ENCODE data around the gene DPCD. TPM values are rescaled to one million over a fixed set of nuclear protein-coding genes. Genes with fewer than 3 reads are reported as not detected.

DPCD gene
- total RNA-seq, 1 experiment from 2014 or later: 39.5 TPM

DNA sequence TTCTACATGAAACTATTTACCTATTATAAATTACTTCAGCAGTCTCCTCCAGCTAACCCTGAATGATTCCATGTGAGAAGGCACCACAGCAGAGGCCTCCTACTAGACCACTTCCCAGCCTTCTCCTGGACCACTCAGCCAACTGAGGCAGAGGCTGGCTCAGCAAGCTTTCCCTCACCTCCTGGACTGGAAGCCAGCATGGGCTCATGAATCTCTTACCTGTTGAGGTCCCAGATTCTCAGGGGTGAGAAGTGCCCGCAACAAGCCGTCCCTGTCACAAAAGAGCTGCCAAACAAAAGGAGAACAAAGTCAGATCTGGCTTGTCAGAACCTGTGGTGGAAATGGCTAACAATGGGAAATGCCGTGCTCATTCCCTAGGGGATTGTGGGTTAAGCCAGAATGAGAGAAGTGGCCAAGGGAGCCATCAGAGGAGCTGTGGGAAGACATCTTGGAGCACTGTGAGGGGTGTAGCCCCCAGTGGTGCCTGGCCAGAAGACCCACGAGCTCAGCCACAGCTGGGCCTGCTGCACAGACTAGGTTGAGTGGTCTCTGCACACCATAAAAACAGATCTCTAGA, 36.5 kb downstream of the DPCD start:
- no peak for TF ChIP-seq TCF7L2 (IDR thresholded peaks at IDR 0.05; ENCODE audit: borderline replicate concordance, extremely low read depth, insufficient read depth, insufficient read length)
- TF ChIP-seq RAD21 (IDR thresholded peaks at IDR 0.05; ENCODE audit: low read depth): no peak
- TF ChIP-seq EZH2 (IDR thresholded peaks at IDR 0.05): no peak
- TF ChIP-seq MAX (IDR thresholded peaks at IDR 0.05): no peak
- TF ChIP-seq, protein P1, sequence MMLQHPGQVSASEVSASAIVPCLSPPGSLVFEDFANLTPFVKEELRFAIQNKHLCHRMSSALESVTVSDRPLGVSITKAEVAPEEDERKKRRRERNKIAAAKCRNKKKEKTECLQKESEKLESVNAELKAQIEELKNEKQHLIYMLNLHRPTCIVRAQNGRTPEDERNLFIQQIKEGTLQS (IDR thresholded peaks at IDR 0.05): no peak
- TF ChIP-seq ZNF274 (IDR thresholded peaks at IDR 0.05; ENCODE audit: low read depth, low read length): no peak
- TF ChIP-seq EZH2phosphoT487 (IDR thresholded peaks at IDR 0.05; ENCODE audit: borderline replicate concordance): no peak
- no peak for TF ChIP-seq SP1 (IDR thresholded peaks at IDR 0.05; ENCODE audit: low read depth)
- no peak for TF ChIP-seq REST (IDR thresholded peaks at IDR 0.05; ENCODE audit: low read depth)
- no peak overlapping the region for H3K4me3 ChIP-seq (replicated peaks in 1 of 2; ENCODE audit: low read depth in 1 of 2, low read length in 2 of 2)
- H3K27ac ChIP-seq (ENCODE audit: low read depth, low read length): no peak overlapping the region
- H3K4me1 ChIP-seq (ENCODE audit: control insufficient read depth in 1 of 2, insufficient read depth in 2 of 2, low read length in 2 of 2): no peaks in the 10 kb centered on the region
- H3K79me2 ChIP-seq (ENCODE audit: insufficient read depth, low read length): no peaks in the 10 kb centered on the region
- no peaks in the 10 kb centered on the region for H3K27me3 ChIP-seq (ENCODE audit: insufficient read depth, low read length)
- RAD21 ChIA-PET (ENCODE audit: low non-redundant PET in 1 of 2, low total read pairs in 2 of 2, uncharacterized antibody in 2 of 2, unreplicated experiment in 2 of 2): no interaction called here
- H2AFZ ChIP-seq (ENCODE audit: low read depth, low read length, poor library complexity, severe bottlenecking): no peak overlapping the region
- no peaks in the 10 kb centered on the region for H3K36me3 ChIP-seq (ENCODE audit: control insufficient read depth in 1 of 2, insufficient read depth in 2 of 2, low read length in 2 of 2)
- CTCF ChIA-PET: interaction anchor here (1.7 kb wide), 1 partner anchor 22 kb away, joined by 5 read pairs; no protein-coding TSS in a partner anchor
- no peak overlapping the region for H3K4me2 ChIP-seq (ENCODE audit: low read length)
- BruUV-seq (replicated peaks): no TSS peak
- H3K9ac ChIP-seq (ENCODE audit: low read length): no peak overlapping the region
- POLR2A ChIA-PET: no interaction called here
- no peaks in the 10 kb centered on the region for H3K9me3 ChIP-seq (ENCODE audit: control insufficient read depth in 1 of 2, insufficient read depth in 1 of 2, low read depth in 1 of 2, low read length in 2 of 2)
- intact Hi-C loops (cut with micrococcal nuclease): no loop called here
- DNase-seq (ENCODE audit: low read depth, low spot score) (no peak), ATAC-seq (no peak)
- no peaks in the 10 kb centered on the region for H4K20me1 ChIP-seq (ENCODE audit: insufficient read depth)
- H3K9me2 ChIP-seq (ENCODE audit: insufficient read depth): no peaks in the 10 kb centered on the region

Data from HCT116 (cell line).